HL-60 (cell line): ENCODE results near the gene PTK7.

Experiments used
- DNase-seq, 2 experiments: peaks; one replicate each; pipeline ENCODE4 v3.0.0-alpha.2; 2010 to 2020; ENCODE audit warnings: low read depth in 1 of 2, low spot score in 1 of 2
- H3K27ac ChIP-seq: fragments of 250-450 bp; sonication (Bioruptor Pico); replicated peaks from 2 replicates; pipeline ENCODE4 v1.5.1; 2020; ENCODE audit warnings: mild to moderate bottlenecking, moderate library complexity
- H3K27me3 ChIP-seq: fragments of 250-450 bp; sonication (Bioruptor Pico); 2 replicates; pipeline ENCODE4 v1.5.1; 2021; ENCODE audit warnings: mild to moderate bottlenecking, moderate library complexity; ENCODE audit not compliant: insufficient read depth, poor library complexity, severe bottlenecking
- H3K4me3 ChIP-seq: replicated peaks from 2 replicates; pipeline ENCODE4 v1.5.1; 2011; ENCODE audit warnings: mild to moderate bottlenecking, control low read depth, low read length; ENCODE audit not compliant: insufficient read depth
- CTCF ChIP-seq: IDR thresholded peaks from one replicate; pipeline ENCODE4 v1.5.1; 2011; ENCODE audit warnings: low read length, control low read depth, inconsistent platforms; ENCODE audit not compliant: insufficient read depth
- GABPA ChIP-seq: IDR thresholded peaks from 2 replicates; pipeline ENCODE4 v1.6.1; 2012; ENCODE audit warnings: low read depth
- POLR2AphosphoS5 ChIP-seq: IDR thresholded peaks from 2 replicates; pipeline ENCODE4 v1.6.1; 2012; ENCODE audit warnings: low read depth
- SPI1 ChIP-seq: IDR thresholded peaks from 2 replicates; pipeline ENCODE4 v1.6.1; 2012; ENCODE audit warnings: low read depth, mild to moderate bottlenecking, borderline replicate concordance
- TF ChIP-seq, protein P1 (sequence below): IDR thresholded peaks from 2 replicates; pipeline ENCODE4 v1.6.1; 2012; ENCODE audit warnings: low read depth; ENCODE audit not compliant: insufficient replicate concordance

PTK7 gene

GRCh38 chr6:43061861-43062260 lies 14.3 kb upstream of the PTK7 start:
- H3K27ac ChIP-seq: no peak overlapping the region
- H3K4me3 ChIP-seq: no peak overlapping the region
- no peak for DNase-seq
- H3K27me3 ChIP-seq: no peaks in the 10 kb centered on the region
- TF ChIP-seq POLR2AphosphoS5: no peak

DNA sequence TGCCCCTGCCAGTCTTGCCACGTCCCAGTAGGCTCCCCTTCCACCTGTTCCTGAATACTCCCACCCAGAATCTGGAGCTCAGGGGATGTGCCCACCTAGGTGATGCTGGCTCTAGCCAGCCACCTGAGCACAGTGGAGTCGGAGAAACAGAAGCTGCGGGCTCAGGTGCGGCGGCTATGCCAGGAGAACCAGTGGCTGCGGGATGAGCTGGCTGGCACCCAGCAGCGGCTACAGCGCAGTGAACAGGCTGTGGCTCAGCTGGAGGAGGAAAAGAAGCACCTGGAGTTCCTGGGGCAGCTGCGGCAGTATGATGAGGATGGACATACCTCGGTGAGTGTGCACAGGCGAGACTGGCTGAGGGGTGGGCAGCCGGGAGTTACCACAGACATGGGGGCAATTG lies 13.3 kb upstream of the PTK7 start:
- Histone ChIP-seq H3K27me3 (no peaks in the 10 kb centered on the region), H3K4me3 (no peak overlapping the region), H3K27ac (no peak overlapping the region)
- TF ChIP-seq SPI1 (no peak), CTCF (no peak), GABPA (no peak), POLR2AphosphoS5 (no peak)
- TF ChIP-seq, protein P1, sequence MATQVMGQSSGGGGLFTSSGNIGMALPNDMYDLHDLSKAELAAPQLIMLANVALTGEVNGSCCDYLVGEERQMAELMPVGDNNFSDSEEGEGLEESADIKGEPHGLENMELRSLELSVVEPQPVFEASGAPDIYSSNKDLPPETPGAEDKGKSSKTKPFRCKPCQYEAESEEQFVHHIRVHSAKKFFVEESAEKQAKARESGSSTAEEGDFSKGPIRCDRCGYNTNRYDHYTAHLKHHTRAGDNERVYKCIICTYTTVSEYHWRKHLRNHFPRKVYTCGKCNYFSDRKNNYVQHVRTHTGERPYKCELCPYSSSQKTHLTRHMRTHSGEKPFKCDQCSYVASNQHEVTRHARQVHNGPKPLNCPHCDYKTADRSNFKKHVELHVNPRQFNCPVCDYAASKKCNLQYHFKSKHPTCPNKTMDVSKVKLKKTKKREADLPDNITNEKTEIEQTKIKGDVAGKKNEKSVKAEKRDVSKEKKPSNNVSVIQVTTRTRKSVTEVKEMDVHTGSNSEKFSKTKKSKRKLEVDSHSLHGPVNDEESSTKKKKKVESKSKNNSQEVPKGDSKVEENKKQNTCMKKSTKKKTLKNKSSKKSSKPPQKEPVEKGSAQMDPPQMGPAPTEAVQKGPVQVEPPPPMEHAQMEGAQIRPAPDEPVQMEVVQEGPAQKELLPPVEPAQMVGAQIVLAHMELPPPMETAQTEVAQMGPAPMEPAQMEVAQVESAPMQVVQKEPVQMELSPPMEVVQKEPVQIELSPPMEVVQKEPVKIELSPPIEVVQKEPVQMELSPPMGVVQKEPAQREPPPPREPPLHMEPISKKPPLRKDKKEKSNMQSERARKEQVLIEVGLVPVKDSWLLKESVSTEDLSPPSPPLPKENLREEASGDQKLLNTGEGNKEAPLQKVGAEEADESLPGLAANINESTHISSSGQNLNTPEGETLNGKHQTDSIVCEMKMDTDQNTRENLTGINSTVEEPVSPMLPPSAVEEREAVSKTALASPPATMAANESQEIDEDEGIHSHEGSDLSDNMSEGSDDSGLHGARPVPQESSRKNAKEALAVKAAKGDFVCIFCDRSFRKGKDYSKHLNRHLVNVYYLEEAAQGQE: no peak
- no peak for DNase-seq

GRCh38 chr6:43070028-43070632 lies 6.0 kb upstream of the PTK7 start:
- DNase-seq: peak in 1 of 2 experiments; percentile 17
- TF ChIP-seq, protein P1: no peak
- TF ChIP-seq GABPA (no peak), SPI1 (no peak), POLR2AphosphoS5 (no peak), CTCF (no peak)

DNA sequence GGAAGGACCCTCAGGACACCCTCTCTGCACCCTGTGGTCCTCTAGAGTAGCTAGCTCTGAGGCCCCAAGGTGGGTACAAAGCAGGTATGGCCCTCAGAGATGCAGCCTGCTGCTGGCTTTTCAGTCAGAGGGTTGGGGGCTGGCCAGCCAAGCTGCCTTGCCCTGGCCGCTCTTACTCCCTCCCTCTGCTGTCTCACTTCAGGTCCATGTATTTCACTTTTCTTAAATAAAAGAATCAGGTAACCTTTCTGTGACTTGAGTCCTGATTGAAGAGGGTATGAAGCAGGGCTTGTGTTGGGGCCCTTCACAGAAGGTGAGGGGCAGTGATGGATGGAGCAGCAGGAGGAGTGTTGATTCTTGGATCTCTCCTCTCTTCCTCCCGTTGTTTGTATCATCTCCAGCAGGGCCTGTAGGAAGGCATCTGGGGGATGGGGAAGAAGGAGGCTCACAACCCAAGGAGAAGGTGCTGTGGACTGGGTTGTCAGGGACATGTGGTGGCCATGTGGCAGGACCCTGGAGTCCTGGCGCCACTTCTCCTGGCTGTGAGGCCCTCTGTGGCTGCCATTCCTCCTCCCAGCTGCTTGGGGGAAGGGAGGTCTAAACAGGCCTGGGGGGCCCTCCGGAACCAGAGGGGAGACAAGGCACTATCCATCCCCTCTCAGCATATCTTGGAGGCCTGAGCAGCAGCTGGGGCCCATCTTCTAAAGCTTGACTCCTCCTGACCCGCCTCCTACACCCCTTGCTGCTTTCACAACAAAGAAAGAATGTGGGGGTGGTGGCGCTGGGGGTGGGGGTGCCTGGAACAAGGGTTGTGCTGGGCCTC lies 1.1 kb upstream of the PTK7 start:
- Histone ChIP-seq H3K27me3 (peaks cover 27% of the 10 kb centered on the region), H3K4me3 (no peak overlapping the region), H3K27ac (no peak overlapping the region)
- no peak for DNase-seq
- no peak for TF ChIP-seq SPI1
- TF ChIP-seq, protein P1: no peak
- TF ChIP-seq POLR2AphosphoS5: no peak
- no peak for TF ChIP-seq CTCF
- TF ChIP-seq GABPA: no peak

More at GRCh38 chr6:43070028-43070632, 6.0 kb upstream of the PTK7 start:
- Histone ChIP-seq H3K27me3 (no peaks in the 10 kb centered on the region), H3K4me3 (no peak overlapping the region), H3K27ac (no peak overlapping the region)
